Transverse colon (tissue), 4 donors: Measurements from ENCODE around the gene LRIG1.

Experiments used
- CTCF ChIP-seq, 5 experiments: fragments of 200-600 bp in 3 of 5; fragments of 450-650 bp in 2 of 5; sonication (generic) in 3 of 5; IDR thresholded peaks; 1 replicate in 2 of 5; 2 replicates in 3 of 5; pipeline ENCODE4 v1.5.1; 2016 to 2017; ENCODE audit warnings: antibody characterized with exemption in 5 of 5, inconsistent platforms in 3 of 5, mild to moderate bottlenecking in 2 of 5, moderate library complexity in 1 of 5
- EP300 ChIP-seq: sonication (generic); formaldehyde crosslinking; IDR thresholded peaks from one replicate; pipeline ENCODE4 v1.6.1; 2017; ENCODE audit warnings: antibody characterized with exemption, low read depth
- POLR2AphosphoS5 ChIP-seq, 3 donors: sonication (generic); formaldehyde crosslinking; IDR thresholded peaks; one replicate each; pipeline ENCODE4 v1.6.1; 2016; ENCODE audit warnings: antibody characterized with exemption in 3 of 3

GRCh38 chr3:66494959-66495667, 5.7 kb downstream of the LRIG1 start:
- TF ChIP-seq POLR2AphosphoS5 (IDR thresholded peaks at IDR 0.05) (no peak), EP300 (no peak), CTCF (IDR thresholded peaks at IDR 0.05) (no peak)
